HCT116 (cell line): Measurements from ENCODE around the gene LRSAM1.

Experiments used
- EGR1 ChIP-seq: IDR thresholded peaks from 2 replicates; pipeline ENCODE4 v1.6.1; 2012; ENCODE audit warnings: low read depth
- EZH2 ChIP-seq: fragments of 200-600 bp; sonication (generic); IDR thresholded peaks from 2 replicates; pipeline ENCODE4 v1.6.1; 2017; ENCODE audit warnings: antibody characterized with exemption, mixed run types
- EZH2phosphoT487 ChIP-seq: fragments of 200-600 bp; IDR thresholded peaks from 2 replicates; pipeline ENCODE4 v1.6.1; 2018; ENCODE audit warnings: antibody characterized with exemption, borderline replicate concordance
- JUND ChIP-seq: IDR thresholded peaks from 2 replicates; pipeline ENCODE4 v1.6.1; 2012
- POLR2A ChIP-seq: IDR thresholded peaks from 2 replicates; pipeline ENCODE4 v1.7.0; 2011; ENCODE audit warnings: borderline replicate concordance; ENCODE audit not compliant: insufficient read depth, insufficient read length; ENCODE audit errors: extremely low read depth
- POLR2AphosphoS5 ChIP-seq: IDR thresholded peaks from 2 replicates; pipeline ENCODE4 v1.6.1; 2011; ENCODE audit warnings: mild to moderate bottlenecking, low read depth, low read length, moderate library complexity
- RAD21 ChIP-seq: IDR thresholded peaks from 2 replicates; pipeline ENCODE4 v1.6.1; 2012; ENCODE audit warnings: low read depth, mild to moderate bottlenecking
- SIN3A ChIP-seq: IDR thresholded peaks from 2 replicates; pipeline ENCODE4 v1.6.1; 2012; ENCODE audit warnings: low read depth
- SP1 ChIP-seq: IDR thresholded peaks from 2 replicates; pipeline ENCODE4 v1.6.1; 2012; ENCODE audit warnings: low read depth
- ZNF274 ChIP-seq: fragments of 200-500 bp; sonication (Bioruptor generic); IDR thresholded peaks from 2 replicates; pipeline ENCODE4 v1.6.1; 2014; ENCODE audit warnings: mild to moderate bottlenecking, low read depth, low read length, inconsistent platforms
- TF ChIP-seq, protein P1 (sequence below), 3 experiments: fragments of 200-600 bp in 1 of 3; sonication (generic) in 1 of 3; IDR thresholded peaks in 2 of 3; conservative IDR thresholded peaks in 1 of 3; 2 replicates each; pipeline ENCODE4 v1.5.1; 2012 to 2017; ENCODE audit warnings: low read depth in 2 of 3, low read length in 2 of 3, antibody characterized with exemption in 1 of 3, borderline replicate concordance in 1 of 3, control low read depth in 1 of 3, mild to moderate bottlenecking in 1 of 3, mixed read lengths in 1 of 3, mixed run types in 1 of 3, moderate library complexity in 1 of 3; ENCODE audit not compliant: insufficient read depth in 1 of 3
- TF ChIP-seq, protein P2 (sequence below): IDR thresholded peaks from 2 replicates; pipeline ENCODE4 v1.6.1; 2012
- TF ChIP-seq, protein P3 (sequence below): IDR thresholded peaks from 2 replicates; pipeline ENCODE4 v1.6.1; 2012; ENCODE audit warnings: low read depth

- TF ChIP-seq, protein P1, sequence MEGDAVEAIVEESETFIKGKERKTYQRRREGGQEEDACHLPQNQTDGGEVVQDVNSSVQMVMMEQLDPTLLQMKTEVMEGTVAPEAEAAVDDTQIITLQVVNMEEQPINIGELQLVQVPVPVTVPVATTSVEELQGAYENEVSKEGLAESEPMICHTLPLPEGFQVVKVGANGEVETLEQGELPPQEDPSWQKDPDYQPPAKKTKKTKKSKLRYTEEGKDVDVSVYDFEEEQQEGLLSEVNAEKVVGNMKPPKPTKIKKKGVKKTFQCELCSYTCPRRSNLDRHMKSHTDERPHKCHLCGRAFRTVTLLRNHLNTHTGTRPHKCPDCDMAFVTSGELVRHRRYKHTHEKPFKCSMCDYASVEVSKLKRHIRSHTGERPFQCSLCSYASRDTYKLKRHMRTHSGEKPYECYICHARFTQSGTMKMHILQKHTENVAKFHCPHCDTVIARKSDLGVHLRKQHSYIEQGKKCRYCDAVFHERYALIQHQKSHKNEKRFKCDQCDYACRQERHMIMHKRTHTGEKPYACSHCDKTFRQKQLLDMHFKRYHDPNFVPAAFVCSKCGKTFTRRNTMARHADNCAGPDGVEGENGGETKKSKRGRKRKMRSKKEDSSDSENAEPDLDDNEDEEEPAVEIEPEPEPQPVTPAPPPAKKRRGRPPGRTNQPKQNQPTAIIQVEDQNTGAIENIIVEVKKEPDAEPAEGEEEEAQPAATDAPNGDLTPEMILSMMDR (IDR thresholded peaks at IDR 0.05 in 2 of 3, conservative IDR thresholded peaks at IDR 0.05 in 1 of 3; ENCODE audit: borderline replicate concordance in 1 of 3, insufficient read depth in 1 of 3, low read depth in 2 of 3, low read length in 2 of 3), result no peak
- no peak for TF ChIP-seq EZH2
- TF ChIP-seq, protein P2, sequence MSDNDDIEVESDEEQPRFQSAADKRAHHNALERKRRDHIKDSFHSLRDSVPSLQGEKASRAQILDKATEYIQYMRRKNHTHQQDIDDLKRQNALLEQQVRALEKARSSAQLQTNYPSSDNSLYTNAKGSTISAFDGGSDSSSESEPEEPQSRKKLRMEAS, result no peak
- TF ChIP-seq SIN3A, result no peak
- TF ChIP-seq EZH2phosphoT487, result no peak
- peak; percentile 13 for TF ChIP-seq POLR2A
- TF ChIP-seq, protein P3, sequence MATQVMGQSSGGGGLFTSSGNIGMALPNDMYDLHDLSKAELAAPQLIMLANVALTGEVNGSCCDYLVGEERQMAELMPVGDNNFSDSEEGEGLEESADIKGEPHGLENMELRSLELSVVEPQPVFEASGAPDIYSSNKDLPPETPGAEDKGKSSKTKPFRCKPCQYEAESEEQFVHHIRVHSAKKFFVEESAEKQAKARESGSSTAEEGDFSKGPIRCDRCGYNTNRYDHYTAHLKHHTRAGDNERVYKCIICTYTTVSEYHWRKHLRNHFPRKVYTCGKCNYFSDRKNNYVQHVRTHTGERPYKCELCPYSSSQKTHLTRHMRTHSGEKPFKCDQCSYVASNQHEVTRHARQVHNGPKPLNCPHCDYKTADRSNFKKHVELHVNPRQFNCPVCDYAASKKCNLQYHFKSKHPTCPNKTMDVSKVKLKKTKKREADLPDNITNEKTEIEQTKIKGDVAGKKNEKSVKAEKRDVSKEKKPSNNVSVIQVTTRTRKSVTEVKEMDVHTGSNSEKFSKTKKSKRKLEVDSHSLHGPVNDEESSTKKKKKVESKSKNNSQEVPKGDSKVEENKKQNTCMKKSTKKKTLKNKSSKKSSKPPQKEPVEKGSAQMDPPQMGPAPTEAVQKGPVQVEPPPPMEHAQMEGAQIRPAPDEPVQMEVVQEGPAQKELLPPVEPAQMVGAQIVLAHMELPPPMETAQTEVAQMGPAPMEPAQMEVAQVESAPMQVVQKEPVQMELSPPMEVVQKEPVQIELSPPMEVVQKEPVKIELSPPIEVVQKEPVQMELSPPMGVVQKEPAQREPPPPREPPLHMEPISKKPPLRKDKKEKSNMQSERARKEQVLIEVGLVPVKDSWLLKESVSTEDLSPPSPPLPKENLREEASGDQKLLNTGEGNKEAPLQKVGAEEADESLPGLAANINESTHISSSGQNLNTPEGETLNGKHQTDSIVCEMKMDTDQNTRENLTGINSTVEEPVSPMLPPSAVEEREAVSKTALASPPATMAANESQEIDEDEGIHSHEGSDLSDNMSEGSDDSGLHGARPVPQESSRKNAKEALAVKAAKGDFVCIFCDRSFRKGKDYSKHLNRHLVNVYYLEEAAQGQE, result no peak
- TF ChIP-seq POLR2AphosphoS5, result peak; percentile 15
- no peak for TF ChIP-seq ZNF274
- no peak for TF ChIP-seq JUND
- no peak for TF ChIP-seq RAD21
- TF ChIP-seq SP1, result no peak
- TF ChIP-seq EGR1, result no peak
Measured at GRCh38 chr9:127444921-127445850, 6.1 kb upstream of the LRSAM1 start.
